H1 (cell line): ENCODE results near the gene MED12L. TPM values are rescaled to one million over a fixed set of nuclear protein-coding genes. Genes with fewer than 3 reads are reported as not detected.

Experiments
- CTCF ChIA-PET: fragments of 300-600 bp; sonication (Branson Sonifier 250); formaldehyde crosslinking; loops from one replicate; lab custom pipeline; 2021; ENCODE audit not compliant: partially characterized antibody; lab: Charles Lee
- POLR2A ChIA-PET: fragments of 300-600 bp; sonication (Branson Sonifier 250); formaldehyde crosslinking; loops from one replicate; lab custom pipeline; 2021; ENCODE audit warnings: inconsistent platforms; ENCODE audit not compliant: partially characterized antibody; lab: Charles Lee
- DNase-seq, 2 experiments: peaks; one replicate each; pipeline versions ENCODE4 v3.0.0 to v3.0.0-alpha.2; 2010 to 2022; ENCODE audit warnings: low spot score in 2 of 2, low read depth in 1 of 2, mixed read lengths in 1 of 2
- FAIRE-seq: peaks from 2 replicates; lab custom pipeline; 2011; peaks lifted over from hg19 to GRCh38; lab: Jason Lieb, UNC
- H2AFZ ChIP-seq: 2 replicates; pipeline ENCODE4 v1.8.1; 2012; ENCODE audit warnings: low read length, inconsistent platforms
- H2AK5ac ChIP-seq: 2 replicates; pipeline ENCODE4 v1.6.1; 2013; ENCODE audit warnings: low read depth, low read length
- H2BK120ac ChIP-seq: replicated peaks from 2 replicates; pipeline ENCODE3; 2013; ENCODE audit warnings: low read depth, low read length, inconsistent platforms
- H2BK12ac ChIP-seq: 2 replicates; pipeline ENCODE4 v1.6.1; 2013; ENCODE audit warnings: low read depth, low read length
- H2BK15ac ChIP-seq: 2 replicates; pipeline ENCODE4 v1.6.1; 2013; ENCODE audit warnings: low read length
- H2BK20ac ChIP-seq: 2 replicates; pipeline ENCODE4 v1.6.1; 2013; ENCODE audit warnings: low read length
- H2BK5ac ChIP-seq: 2 replicates; pipeline ENCODE4 v1.6.1; 2013; ENCODE audit warnings: low read depth, low read length
- H3K14ac ChIP-seq: 2 replicates; pipeline ENCODE4 v1.6.1; 2013; ENCODE audit warnings: inconsistent platforms; ENCODE audit not compliant: insufficient read length
- H3K18ac ChIP-seq: 2 replicates; pipeline ENCODE4 v1.6.1; 2013; ENCODE audit warnings: low read length; ENCODE audit errors: extremely low read depth
- H3K23ac ChIP-seq: 2 replicates; pipeline ENCODE4 v1.6.1; 2013; ENCODE audit warnings: inconsistent platforms; ENCODE audit not compliant: insufficient read length
- H3K23me2 ChIP-seq: 2 replicates; pipeline ENCODE4 v1.6.1; 2013; ENCODE audit warnings: low read depth, low read length
- H3K27ac ChIP-seq: 2 replicates; pipeline ENCODE4 v1.6.1; 2011; ENCODE audit warnings: low read depth, low read length, inconsistent platforms
- H3K27me3 ChIP-seq, 4 experiments: replicated peaks in 1 of 4; 1 replicate in 1 of 4; 2 replicates in 3 of 4; pipeline versions ENCODE4 v1.6.1 to v1.8.1; 2011 to 2013; ENCODE audit warnings: low read length in 3 of 4, mild to moderate bottlenecking in 3 of 4, inconsistent platforms in 2 of 4, mixed read lengths in 2 of 4, moderate library complexity in 1 of 4; ENCODE audit not compliant: control insufficient read depth in 3 of 4, insufficient read depth in 3 of 4; ENCODE audit errors: extremely low read depth in 1 of 4
- H3K36me3 ChIP-seq, 4 experiments: 2 replicates each; pipeline versions ENCODE4 v1.6.1 to v1.8.1; 2011 to 2013; ENCODE audit warnings: mild to moderate bottlenecking in 4 of 4, low read length in 3 of 4, moderate library complexity in 2 of 4, control low read depth in 1 of 4, inconsistent platforms in 1 of 4; ENCODE audit not compliant: insufficient read depth in 4 of 4, control insufficient read depth in 2 of 4
- H3K4ac ChIP-seq: replicated peaks from 2 replicates; pipeline ENCODE3; 2013; ENCODE audit warnings: low read length, low read depth, mixed read lengths, inconsistent platforms; ENCODE audit not compliant: insufficient read length
- H3K4me1 ChIP-seq, 4 experiments: replicated peaks in 1 of 4; 1 replicate in 1 of 4; 2 replicates in 3 of 4; pipeline versions ENCODE4 v1.6.1 to v1.8.1; 2011 to 2013; ENCODE audit warnings: low read length in 3 of 4, inconsistent platforms in 2 of 4, mixed read lengths in 1 of 4; ENCODE audit not compliant: insufficient read depth in 4 of 4, control insufficient read depth in 3 of 4
- H3K4me2 ChIP-seq, 2 experiments: 2 replicates each; pipeline versions ENCODE4 v1.6.1 to v1.8.1; 2011 to 2013; ENCODE audit warnings: low read depth in 2 of 2, low read length in 2 of 2, control low read depth in 1 of 2, inconsistent platforms in 1 of 2, mild to moderate bottlenecking in 1 of 2; ENCODE audit not compliant: insufficient read depth in 1 of 2
- H3K4me3 ChIP-seq, 4 experiments: fragments of 200-600, 300-600 bp in 1 of 4; sonication (generic), shearing (Covaris generic), sonication (Bioruptor Twin) in 1 of 4; 2 replicates each; pipeline versions ENCODE4 v1.5.1 to v1.8.1; 2011 to 2016; ENCODE audit warnings: low read length in 4 of 4, low read depth in 3 of 4, control low read depth in 2 of 4, inconsistent platforms in 2 of 4, mild to moderate bottlenecking in 2 of 4, mixed read lengths in 1 of 4, moderate library complexity in 1 of 4; ENCODE audit not compliant: insufficient read depth in 2 of 4; ENCODE audit errors: extremely low read depth in 1 of 4
- H3K56ac ChIP-seq: replicated peaks from 2 replicates; pipeline ENCODE3; 2013; ENCODE audit warnings: low read depth, mild to moderate bottlenecking, mixed read lengths, low read length, inconsistent platforms; ENCODE audit not compliant: insufficient read length
- H3K79me1 ChIP-seq: 2 replicates; pipeline ENCODE4 v1.6.1; 2013; ENCODE audit warnings: low read depth, low read length, control low read depth
- H3K79me2 ChIP-seq, 2 experiments: 2 replicates each; pipeline versions ENCODE4 v1.6.1 to v1.8.1; 2012 to 2013; ENCODE audit warnings: low read length in 2 of 2, mild to moderate bottlenecking in 2 of 2, inconsistent platforms in 1 of 2; ENCODE audit not compliant: insufficient read depth in 2 of 2, control insufficient read depth in 1 of 2
- H3K9ac ChIP-seq, 4 experiments: replicated peaks in 1 of 4; 1 replicate in 1 of 4; 2 replicates in 3 of 4; pipeline versions ENCODE4 v1.6.1 to v1.8.1; 2011 to 2013; ENCODE audit warnings: low read depth in 3 of 4, low read length in 3 of 4, control low read depth in 2 of 4, mild to moderate bottlenecking in 2 of 4, moderate library complexity in 2 of 4, inconsistent platforms in 1 of 4; ENCODE audit errors: extremely low read depth in 1 of 4
- H3K9me3 ChIP-seq, 2 experiments: 2 replicates each; pipeline versions ENCODE4 v1.6.1 to v1.8.1; 2012 to 2013; ENCODE audit warnings: mild to moderate bottlenecking in 2 of 2, moderate library complexity in 2 of 2, control low read depth in 1 of 2, inconsistent platforms in 1 of 2, low read depth in 1 of 2, low read length in 1 of 2, mixed read lengths in 1 of 2; ENCODE audit not compliant: insufficient read depth in 2 of 2
- H4K20me1 ChIP-seq, 2 experiments: replicated peaks in 1 of 2; 2 replicates each; pipeline versions ENCODE3 to v1.8.1; 2011 to 2013; ENCODE audit warnings: inconsistent platforms in 2 of 2, low read length in 2 of 2, mild to moderate bottlenecking in 1 of 2; ENCODE audit not compliant: insufficient read depth in 2 of 2, control insufficient read depth in 1 of 2
- H4K5ac ChIP-seq: 2 replicates; pipeline ENCODE4 v1.6.1; 2013; ENCODE audit warnings: low read length, low read depth, mixed read lengths, inconsistent platforms; ENCODE audit not compliant: insufficient read length
- H4K8ac ChIP-seq: 2 replicates; pipeline ENCODE4 v1.8.0; 2013; ENCODE audit warnings: mild to moderate bottlenecking, moderate library complexity, low read length, inconsistent platforms; ENCODE audit not compliant: insufficient read depth; ENCODE audit errors: extremely low read depth
- H4K91ac ChIP-seq: replicated peaks from 2 replicates; pipeline ENCODE3; 2013; ENCODE audit warnings: low read length, mixed read lengths, inconsistent platforms; ENCODE audit not compliant: insufficient read length
- CTCF ChIP-seq, 3 experiments: IDR thresholded peaks; 1 replicate in 2 of 3; 2 replicates in 1 of 3; pipeline versions ENCODE4 v1.5.1 to v1.6.1; 2011; ENCODE audit warnings: low read length in 3 of 3, mild to moderate bottlenecking in 3 of 3, inconsistent platforms in 2 of 3, low read depth in 1 of 3, moderate library complexity in 1 of 3; ENCODE audit not compliant: insufficient read depth in 1 of 3; ENCODE audit errors: control extremely low read depth in 1 of 3
- NRF1 ChIP-seq: IDR thresholded peaks from 2 replicates; pipeline ENCODE4 v1.6.1; 2011; ENCODE audit warnings: mild to moderate bottlenecking, low read depth, low read length, improper control_type of control experiment
- RAD21 ChIP-seq, 2 experiments: IDR thresholded peaks in 1 of 2; conservative IDR thresholded peaks in 1 of 2; 2 replicates each; pipeline ENCODE4 v1.6.1; 2011; ENCODE audit warnings: low read depth in 2 of 2, low read length in 2 of 2, improper control_type of control experiment in 1 of 2, inconsistent platforms in 1 of 2, mild to moderate bottlenecking in 1 of 2, moderate library complexity in 1 of 2
- RFX5 ChIP-seq: IDR thresholded peaks from 2 replicates; pipeline ENCODE4 v1.6.1; 2011; ENCODE audit warnings: low read depth, low read length, improper control_type of control experiment, borderline replicate concordance
- SIN3A ChIP-seq, 2 experiments: IDR thresholded peaks in 1 of 2; conservative IDR thresholded peaks in 1 of 2; 2 replicates each; pipeline ENCODE4 v1.6.1; 2011 to 2012; ENCODE audit warnings: low read length in 2 of 2, improper control_type of control experiment in 1 of 2, low read depth in 1 of 2, mild to moderate bottlenecking in 1 of 2
- TAF7 ChIP-seq: optimal IDR thresholded peaks from 2 replicates; pipeline ENCODE3; 2011; ENCODE audit warnings: low read depth, mild to moderate bottlenecking, inconsistent platforms, low read length, moderate library complexity, borderline replicate concordance
- YY1 ChIP-seq: IDR thresholded peaks from 2 replicates; pipeline ENCODE4 v1.6.1; 2011; ENCODE audit warnings: low read depth, mild to moderate bottlenecking, low read length
- WGBS, 2 experiments: shearing (Covaris generic) in 1 of 2; methylation state at CpG; one replicate each; pipeline versions ENCODE4 v1.1.6 to v1.1.7; 2013 to 2015; ENCODE audit warnings: low lambda C conversion rate in 2 of 2, mixed read lengths in 2 of 2, inconsistent platforms in 1 of 2, low coverage in 1 of 2, missing lambda C conversion rate in 1 of 2; ENCODE audit not compliant: insufficient replicate concordance in 2 of 2, insufficient coverage in 1 of 2, insufficient read length in 1 of 2; ENCODE audit errors: extremely low coverage in 1 of 2, missing lambda C conversion rate in 1 of 2; 5-methylcytosine and 5-hydroxymethylcytosine counted together
- polyA plus RNA-seq, 7 experiments: library from polyadenylated mRNA; depleted of rRNA in 3 of 7; stranded (reverse) in 5 of 7; unstranded in 2 of 7; fragments of >200 nt in 5 of 7; fragments of 200-250 nt in 2 of 7; gene quantifications; 1 replicate in 5 of 7; 2 replicates in 1 of 7; 4 replicates in 1 of 7; pipeline versions ENCODE4 v1.2.1 to v1.2.3, GENCODE V29; 2011 to 2013; ENCODE audit warnings: missing spikeins in 2 of 7, mixed read lengths in 2 of 7
- total RNA-seq: library from RNA; stranded (reverse); fragmentation: NEBNext Ultra II Directional; extraction: Animal tissue kit (Norgen Biotek cat#: 25700); gene quantifications from 2 replicates; pipeline ENCODE4 v1.2.1, GENCODE V29; 2021

The MED12L gene
- total and polyA plus RNA-seq, 2 of the 8 experiments (the other 6 are each of a cell fraction or from before 2014, with no cell fraction given): 3.6 to 26.2 TPM

- CTCF ChIA-PET: interaction anchor here (1.2 to 2.7 kb wide), 2 partner anchors 9 to 11 kb away, joined by 3 to 7 read pairs; no protein-coding TSS in a partner anchor
Observed at GRCh38 chr3:151236736-151237135, 151.3 kb downstream of the MED12L start.

More at GRCh38 chr3:151236736-151237135, 151.3 kb downstream of the MED12L start:
- WGBS, 2 experiments: 96% methylated on average over 5 of the region's 7 CpGs; no CpG with 5 or more reads in 1 of the 2 experiments
- Histone ChIP-seq H3K23ac (no peak overlapping the region), H3K56ac (no peak overlapping the region), H3K79me2 (no peaks in the 10 kb centered on the region), H4K91ac (no peak overlapping the region), H3K27me3 (no peaks in the 10 kb centered on the region), H3K4me3 (no peak overlapping the region), H4K20me1 (no peaks in the 10 kb centered on the region), H2BK5ac (no peak overlapping the region), H2BK12ac (no peak overlapping the region), H3K18ac (no peak overlapping the region), H3K4ac (no peak overlapping the region), H3K14ac (no peak overlapping the region), H2BK20ac (no peak overlapping the region), H2AFZ (no peak overlapping the region), H3K4me1 (peaks cover 0 to 4% (median 2%) of the 10 kb centered on the region in 4 experiments; a peak in 1 of 7 replicates), H3K9me3 (peaks cover 2% of the 10 kb centered on the region in 2 experiments; a peak in 2 of 4 replicates), H3K9ac (no peak overlapping the region), H3K23me2 (no peaks in the 10 kb centered on the region), H3K4me2 (no peak overlapping the region), H2AK5ac (no peak overlapping the region), H2BK15ac (no peak overlapping the region)
- POLR2A ChIA-PET: no interaction called here
- no peak for TF ChIP-seq RFX5
- TF ChIP-seq YY1: no peak
- no peak for TF ChIP-seq TAF7
- no peak for TF ChIP-seq SIN3A (conservative IDR thresholded peaks at IDR 0.05 in 1 of 2, IDR thresholded peaks at IDR 0.05 in 1 of 2; ENCODE audit: low read depth in 1 of 2, low read length in 2 of 2)
- no peak for TF ChIP-seq NRF1
- TF ChIP-seq RAD21 (IDR thresholded peaks at IDR 0.05 in 1 of 2, conservative IDR thresholded peaks at IDR 0.05 in 1 of 2; ENCODE audit: low read depth in 2 of 2, low read length in 2 of 2): no peak
- TF ChIP-seq CTCF (IDR thresholded peaks at IDR 0.05; ENCODE audit: control extremely low read depth in 1 of 3, insufficient read depth in 1 of 3, low read depth in 1 of 3, low read length in 3 of 3): no peak
- TF ChIP-seq, all 59 proteins: peak for 0
- H3K79me1 ChIP-seq: no peaks in the 10 kb centered on the region
- no peak overlapping the region for H2BK120ac ChIP-seq
- no peak overlapping the region for H4K8ac ChIP-seq
- DNase-seq: no peak
- H4K5ac ChIP-seq: no peak overlapping the region
- FAIRE-seq: no peak
- no peak overlapping the region for H3K27ac ChIP-seq
- H3K36me3 ChIP-seq: peaks cover 0 to 6% (median 0%) of the 10 kb centered on the region in 4 experiments; a peak in 1 of 8 replicates
